HG03095 (cell line): Measurements from ENCODE around the gene PRPF40A.

Experiments
- ATAC-seq: cut with Tn5 transposase; IDR thresholded peaks from one replicate; pipeline ENCODE4 v1.9.1; 2021; ENCODE audit warnings: moderate library complexity; ENCODE audit not compliant: unreplicated experiment

PRPF40A gene

DNA sequence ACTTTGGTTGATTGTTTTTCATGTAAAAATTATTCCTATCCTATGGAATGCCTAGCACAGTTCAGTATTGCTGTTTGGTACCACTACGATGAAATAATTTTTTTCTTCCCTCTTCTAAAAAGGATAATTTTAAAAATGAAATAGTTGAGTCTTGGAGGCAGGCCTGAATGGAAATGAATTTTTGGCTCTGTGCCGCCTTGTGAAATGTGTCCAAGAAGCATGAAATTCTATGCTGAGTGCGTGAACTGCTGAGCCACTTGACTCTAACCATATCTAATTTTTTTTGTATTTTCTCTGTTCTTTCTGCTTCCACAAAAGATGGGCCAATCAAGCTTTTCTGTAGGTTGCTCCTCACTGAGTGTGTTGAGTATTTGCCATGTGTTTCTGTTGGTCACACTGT lies 95.0 kb downstream of the PRPF40A start:
- ATAC-seq, result no peak

DNA sequence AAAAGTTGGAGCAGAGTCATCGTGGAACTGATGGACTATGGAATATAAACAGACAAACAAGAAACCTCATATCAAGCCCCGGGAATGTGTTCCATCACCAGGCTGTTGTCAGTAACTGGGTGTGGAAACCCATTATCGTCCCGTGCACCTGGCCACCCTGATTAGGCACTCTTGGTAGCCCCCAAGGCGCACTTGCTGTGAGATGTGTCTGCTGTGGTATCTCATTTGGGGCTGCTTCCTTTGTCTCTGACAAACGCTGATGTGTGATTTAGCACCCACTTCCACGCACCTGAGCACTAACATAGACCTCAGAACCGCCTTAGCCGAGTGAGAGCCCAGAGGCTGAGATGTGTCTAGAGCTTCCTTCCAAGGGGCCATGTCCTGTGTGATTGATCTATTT lies 96.3 kb downstream of the PRPF40A start:
- no peak for ATAC-seq

DNA sequence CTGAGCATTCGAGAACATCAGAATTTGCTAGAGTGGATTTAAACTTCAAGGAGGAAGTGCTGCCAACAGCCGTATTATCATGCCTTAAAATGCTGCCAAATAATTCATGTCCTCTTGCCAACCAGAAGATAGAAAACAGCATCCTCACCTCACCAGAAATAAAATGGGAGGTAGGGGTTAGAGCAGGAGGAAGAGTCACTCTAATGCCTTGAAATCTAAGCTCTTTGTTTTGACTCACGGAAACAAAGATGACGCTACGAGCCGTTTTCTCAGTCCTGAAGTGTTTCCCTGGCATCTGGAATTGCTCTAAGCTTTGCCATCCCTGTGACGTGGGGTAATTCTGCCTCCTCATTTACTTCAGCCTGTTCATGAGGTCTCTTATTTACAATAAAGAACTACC lies 97.1 kb downstream of the PRPF40A start:
- ATAC-seq, result no peak

DNA sequence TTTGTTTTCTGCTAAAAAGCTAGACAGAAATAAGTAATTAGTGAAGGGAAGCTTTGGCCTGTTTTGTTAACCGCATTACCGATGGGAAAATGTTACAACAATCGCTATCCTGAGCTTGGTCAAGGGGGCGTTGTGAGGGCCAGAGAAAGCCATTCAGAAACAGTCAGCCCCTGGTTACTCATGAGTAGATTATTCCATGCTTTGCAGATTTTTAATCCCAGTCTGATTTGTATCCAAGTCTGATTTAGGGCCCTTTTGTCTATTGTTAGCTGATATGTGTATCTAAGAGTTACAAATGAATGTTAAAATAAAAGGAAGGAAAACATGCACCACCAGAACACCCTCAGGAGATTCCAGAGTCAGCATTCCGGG lies 99.1 kb downstream of the PRPF40A start:
- ATAC-seq, result no peak

DNA sequence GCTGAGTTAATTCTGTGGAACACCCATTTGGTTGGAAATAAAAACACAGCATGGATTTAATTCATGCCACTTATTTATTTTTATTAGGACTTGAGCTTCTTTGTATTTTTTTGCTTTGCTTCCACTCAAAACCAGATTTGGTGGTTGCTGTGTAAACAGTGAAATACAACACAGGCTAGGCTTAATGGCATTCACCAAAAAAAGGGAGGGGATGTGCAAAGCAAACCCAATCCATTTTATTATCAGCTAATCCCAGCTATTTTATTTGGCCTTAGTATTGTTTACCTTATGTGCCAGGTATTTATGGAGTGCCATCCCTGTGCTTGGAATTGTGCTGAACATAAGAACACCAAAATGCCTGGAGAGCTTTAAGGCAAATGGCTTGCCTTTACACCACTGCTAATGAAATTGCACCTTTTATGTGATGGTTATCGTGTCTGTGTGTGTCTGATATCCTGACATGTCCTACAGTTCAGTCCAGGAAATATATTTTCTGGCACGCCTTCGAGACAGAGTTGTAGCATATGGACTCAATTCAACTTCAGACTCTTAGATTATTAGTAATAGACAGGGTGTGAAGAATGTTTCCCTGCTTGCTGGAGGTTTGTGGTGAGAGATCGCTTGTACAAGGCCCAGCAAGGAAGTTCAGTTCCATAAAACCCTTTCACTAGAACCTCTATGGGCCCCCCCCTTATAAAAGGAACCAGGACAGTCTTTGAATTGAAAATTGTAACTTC lies 99.6 kb downstream of the PRPF40A start:
- ATAC-seq, result no peak

DNA sequence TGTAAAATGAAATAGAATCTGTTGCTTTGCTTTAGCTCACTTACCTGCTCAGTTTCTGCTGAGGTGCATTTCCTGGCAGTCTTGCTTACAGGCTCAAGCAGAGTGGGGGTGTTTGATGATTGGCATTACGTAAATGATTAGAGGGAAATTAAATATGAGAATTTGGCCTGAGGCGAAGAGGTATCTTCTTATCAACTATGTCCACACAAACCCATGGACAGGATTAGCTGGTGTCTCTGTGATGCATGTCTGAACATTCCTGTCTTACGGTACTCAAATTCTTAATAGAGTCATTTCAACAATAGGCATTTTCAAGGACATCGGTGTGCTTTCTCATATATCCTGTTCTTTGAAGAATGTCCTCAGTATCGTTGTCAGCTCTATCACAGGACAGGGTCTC lies 102.1 kb downstream of the PRPF40A start:
- ATAC-seq, result no peak

DNA sequence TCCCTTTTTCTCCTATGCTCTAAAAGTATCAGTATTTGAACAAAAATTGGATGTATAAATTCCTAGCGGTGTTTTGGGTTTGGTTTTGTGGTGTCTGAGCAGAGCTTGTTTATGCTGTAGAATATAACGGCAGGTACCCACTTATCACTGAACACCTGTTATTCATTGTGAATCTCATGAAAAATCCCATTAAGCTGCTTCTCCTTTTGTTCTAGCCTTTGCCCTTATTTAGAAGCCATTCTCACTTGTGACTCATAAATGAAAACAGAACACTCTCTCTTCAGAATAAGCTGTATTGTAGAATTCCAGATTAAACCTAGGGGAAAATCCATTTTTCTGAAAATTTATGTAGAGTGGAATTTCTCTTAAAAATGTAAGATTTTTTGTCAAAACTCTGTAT lies 104.0 kb downstream of the PRPF40A start:
- ATAC-seq, result peak; percentile 42

DNA sequence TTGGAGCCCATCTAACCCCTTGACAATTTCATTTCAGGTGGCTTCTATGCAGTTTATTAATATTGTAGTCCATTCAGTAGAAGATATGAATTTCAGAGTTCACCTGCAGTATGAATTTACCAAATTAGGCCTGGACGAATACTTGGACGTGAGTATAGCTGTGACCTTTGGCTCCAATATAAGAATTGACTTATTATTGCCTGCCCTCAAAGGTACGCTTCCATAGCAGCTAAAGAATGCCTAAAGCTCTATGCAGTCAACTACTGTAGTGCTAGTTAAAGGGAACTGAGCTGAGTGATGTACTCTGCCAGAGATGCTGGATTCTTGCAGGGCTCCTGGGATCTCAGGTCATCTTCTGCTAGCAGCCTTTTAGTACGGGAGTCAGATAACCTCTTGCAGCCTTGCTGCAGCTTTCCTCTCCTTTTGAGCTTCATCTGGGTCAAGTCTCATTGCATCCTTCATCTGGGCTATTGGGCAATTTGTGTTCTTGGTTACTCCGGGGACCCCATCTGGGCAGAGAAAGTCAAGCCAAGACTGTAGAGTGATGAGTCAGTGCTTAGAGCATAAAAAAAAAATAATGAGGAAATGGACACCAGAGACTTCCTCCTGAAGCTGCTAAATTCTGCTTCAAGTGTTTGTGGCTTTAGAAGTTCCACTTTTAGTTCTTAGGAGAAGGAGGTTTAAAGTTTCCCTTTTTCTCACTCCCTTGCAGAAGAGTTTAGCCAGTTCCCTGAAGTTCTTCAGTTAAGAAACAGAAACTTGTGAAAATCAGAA lies 105.6 kb downstream of the PRPF40A start:
- peak; percentile 77 for ATAC-seq

DNA sequence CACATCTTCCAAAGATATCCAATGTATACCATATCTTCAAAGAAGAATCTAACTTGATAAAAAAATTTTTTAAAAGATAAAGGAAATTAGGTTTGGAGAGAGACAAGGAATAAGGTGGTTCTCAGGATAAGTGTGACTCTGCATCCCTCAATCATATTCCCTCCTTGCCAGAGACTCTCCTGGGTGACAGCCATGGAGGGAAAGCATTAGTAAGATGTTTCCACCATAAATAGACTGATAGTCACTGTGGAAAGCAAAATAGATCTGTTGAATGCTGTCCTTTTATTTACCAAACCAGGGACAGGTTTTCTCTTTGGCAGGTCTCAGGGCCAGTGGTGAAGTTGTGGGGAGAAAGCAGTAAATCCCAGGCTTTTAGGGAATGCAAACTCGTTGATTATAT lies 107.6 kb downstream of the PRPF40A start:
- ATAC-seq, result no peak

DNA sequence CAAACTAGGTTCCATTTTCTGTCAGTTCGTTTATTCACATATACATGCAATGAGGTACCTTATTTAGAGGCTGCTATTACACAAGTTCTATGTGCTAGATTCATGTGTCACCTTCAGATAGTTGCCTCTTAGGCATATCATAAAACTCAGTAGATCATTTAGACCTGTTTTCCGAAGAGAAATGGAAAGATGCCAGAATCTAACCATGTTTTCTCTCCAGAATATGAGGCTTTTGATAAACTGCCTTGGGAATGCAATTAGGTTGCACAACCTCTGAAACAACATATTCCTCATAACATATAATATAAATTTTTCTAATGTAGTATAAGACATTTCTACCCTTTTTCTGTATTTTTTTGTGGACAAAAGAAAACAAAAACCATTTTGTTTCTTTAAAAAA lies 108.1 kb downstream of the PRPF40A start:
- no peak for ATAC-seq

DNA sequence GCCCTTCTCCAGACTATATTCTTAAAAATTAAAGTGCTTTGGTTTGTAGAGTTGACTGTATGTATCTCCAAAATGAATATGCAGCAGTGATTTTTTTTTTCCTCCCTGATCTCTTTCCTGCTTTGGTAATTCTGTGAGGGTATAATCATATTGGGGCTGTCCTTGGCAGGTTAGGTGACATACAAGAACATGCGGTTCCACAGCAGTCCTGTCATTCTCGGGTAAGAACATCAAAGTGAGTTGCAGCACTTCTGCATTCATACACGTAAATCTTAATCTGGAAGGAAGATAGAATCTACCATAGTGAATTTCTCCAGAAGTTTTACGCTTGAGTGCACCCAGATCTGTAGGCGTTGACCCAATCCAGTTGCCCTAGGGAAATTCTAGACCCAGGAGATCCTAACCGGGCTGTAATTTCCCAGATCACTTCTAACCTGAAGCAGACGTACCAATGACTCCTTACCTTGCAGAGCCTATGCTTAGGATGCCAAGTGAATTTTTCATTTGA lies 109.4 kb downstream of the PRPF40A start:
- ATAC-seq, result no peak

DNA sequence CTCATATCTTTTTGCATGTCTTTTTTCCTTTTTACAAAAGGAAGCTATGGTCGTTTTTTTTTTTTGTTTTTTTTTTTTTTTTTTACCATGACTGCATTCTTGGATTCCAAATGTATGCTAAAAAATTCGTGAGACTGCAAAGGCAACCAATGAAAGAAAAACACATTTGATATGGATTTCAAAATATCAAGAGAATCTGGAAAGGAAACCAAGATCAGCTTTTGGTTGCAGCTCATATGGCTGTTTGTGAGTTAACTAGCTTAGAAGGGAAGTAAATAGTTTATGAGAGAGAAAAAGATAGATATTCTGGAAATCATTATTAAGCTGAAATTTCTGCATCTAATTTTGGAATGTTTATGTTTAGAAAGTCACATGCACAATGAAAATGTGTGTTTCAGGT lies 110.3 kb downstream of the PRPF40A start:
- no peak for ATAC-seq

DNA sequence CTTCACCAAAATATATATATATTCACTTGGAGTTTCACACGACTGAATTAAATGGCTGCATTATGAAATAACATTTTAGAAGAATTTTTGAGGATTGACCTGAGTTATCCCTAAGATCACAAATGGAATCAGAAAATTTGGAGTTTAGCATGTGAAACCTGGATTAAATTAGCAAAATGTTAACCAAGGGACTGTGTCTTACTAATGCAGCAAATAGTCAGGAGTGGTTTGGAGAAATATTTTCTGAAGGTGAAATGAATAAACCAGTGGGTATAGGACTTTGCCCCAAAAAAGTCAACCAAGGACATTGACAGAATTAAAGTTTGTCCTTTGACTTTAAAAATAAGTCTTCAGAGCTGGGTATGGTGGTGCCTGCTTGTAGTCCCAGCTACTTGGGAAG lies 111.2 kb downstream of the PRPF40A start:
- no peak for ATAC-seq

DNA sequence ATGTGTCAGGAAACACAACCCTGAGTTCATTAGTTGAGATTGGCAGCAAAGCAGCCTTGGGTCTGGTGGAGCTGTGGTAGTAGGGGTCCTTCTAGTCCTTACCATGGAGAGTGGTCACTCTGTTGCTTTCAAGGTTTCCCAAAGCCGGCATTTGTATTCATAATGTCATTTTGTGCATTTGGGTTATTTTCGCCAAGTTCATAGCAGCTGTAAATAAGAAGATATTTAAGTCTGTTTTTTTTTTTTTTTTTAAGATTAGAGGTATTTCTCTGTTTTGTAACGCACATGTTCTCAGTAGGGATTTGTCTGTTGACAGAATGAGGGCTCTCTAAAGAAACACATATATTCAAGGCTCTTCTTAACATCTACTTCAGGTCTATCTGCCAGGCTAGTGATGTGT lies 114.1 kb downstream of the PRPF40A start:
- ATAC-seq, result no peak

DNA sequence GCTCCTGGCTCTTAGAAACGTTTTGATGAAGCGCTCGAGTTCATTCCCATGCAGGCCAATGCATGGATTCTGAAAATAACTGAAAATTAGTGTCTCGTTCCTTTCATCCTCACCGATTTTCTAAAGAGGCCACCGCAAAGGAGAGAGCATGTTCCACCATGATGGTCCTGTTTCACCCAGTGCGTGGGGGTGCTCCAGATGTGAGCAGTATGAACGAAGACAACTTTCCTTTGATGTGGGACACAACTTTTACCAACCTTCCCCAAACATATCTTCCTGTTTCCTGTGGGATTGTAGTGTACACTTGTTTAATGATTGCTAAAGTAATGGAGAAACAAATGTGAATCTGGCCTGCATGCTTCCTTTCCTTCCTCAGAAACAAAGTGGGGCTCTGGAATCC lies 114.5 kb downstream of the PRPF40A start:
- no peak for ATAC-seq
